HG02588 (cell line): ENCODE data around the gene TARBP2.

ENCODE experiments used
- ATAC-seq: cut with Tn5 transposase; IDR thresholded peaks from one replicate; pipeline ENCODE4 v1.9.1; 2021; ENCODE audit warnings: mild to moderate bottlenecking, moderate library complexity; ENCODE audit not compliant: unreplicated experiment

The TARBP2 gene

DNA sequence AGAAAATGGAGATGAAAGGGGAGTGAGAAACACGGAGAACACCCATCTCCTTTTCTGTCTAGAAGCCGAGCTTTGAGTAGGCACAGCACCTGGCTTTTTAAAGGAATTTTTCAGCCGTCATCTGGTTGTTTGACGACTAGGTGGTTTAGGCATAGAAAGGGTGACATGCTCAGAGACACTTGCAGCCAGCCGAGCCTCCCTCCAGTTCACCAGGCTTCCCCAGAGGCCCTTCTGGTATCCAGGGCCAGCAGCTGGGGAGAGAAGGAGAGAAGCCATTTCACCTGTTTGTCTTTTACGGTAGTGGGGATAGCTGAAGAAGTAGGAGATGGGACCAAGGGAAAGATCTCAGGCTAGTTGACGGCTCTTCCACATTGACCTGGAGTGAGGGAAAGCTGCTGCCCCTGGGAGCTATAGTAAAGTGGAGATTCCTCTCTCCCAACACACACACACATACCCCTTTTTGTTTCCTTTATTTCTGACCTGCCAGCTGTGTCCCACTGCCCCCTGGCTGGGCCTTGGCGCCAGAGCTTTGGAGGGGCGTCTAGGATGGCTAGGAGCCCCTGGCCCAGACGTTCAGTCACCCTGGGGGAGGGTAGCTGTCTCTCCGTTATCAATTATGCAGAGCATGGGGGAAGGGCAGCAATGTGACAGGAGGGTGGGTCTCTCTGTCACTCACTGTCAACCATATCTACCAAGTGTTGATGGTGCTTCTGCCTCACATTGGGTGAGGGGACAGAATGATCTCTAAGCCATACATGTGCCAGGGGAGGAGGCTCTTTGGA lies 7.3 kb upstream of the TARBP2 start:
- no peak for ATAC-seq

DNA sequence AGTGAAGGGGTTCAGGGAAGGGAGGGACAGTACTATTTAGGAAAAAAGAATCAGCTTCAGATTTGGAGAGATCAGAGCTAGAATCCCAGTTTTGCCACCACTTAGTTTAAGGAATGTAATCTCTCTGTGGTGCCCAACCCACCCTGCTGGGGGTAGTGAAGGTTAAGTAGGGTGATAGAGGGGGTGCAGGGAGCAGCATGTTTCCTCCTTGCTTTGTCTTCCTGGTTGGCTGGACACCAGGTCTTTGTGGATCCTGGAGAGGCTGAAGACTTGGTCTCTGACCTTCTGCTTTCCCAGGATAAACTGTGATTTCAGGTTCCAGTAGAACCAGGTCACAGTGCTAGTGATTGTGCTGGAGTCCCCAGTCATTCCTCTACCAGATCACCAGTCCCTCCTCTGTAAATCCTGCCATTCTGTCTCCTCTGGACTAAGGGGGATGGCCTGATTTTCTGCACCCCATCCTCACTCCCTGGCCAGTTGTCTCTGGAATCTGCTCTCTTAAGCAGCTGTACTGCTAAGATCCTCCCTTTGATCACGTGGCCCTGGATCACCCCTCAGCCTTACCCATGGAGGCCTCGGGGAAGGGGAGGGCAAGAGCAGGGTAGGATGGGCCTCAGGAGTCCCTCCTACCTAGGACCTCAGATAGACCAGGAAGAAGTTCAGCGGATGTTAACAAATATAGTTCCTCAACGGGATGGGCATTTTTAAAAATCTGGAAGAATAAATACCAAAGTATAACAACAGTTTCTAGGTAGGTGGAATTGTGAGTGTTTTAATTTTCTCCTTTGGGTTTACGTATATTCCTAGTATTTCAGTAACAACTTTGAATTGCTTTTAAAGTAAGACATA lies 5.0 kb upstream of the TARBP2 start:
- ATAC-seq = no peak

DNA sequence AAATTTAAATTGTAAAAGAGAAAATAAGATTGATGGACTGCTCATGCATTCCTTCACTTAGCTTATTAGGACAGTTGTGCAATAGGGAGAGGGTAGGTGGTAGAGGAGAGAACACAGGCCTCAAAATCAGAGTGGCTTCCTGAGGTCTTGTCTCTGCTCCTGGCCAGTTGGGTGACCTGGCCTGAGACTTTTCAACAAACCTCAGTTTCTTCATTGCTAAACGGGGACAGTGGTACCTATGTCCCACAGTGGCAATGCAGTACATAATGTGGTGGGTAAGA lies 4.4 kb upstream of the TARBP2 start:
- ATAC-seq = no peak

DNA sequence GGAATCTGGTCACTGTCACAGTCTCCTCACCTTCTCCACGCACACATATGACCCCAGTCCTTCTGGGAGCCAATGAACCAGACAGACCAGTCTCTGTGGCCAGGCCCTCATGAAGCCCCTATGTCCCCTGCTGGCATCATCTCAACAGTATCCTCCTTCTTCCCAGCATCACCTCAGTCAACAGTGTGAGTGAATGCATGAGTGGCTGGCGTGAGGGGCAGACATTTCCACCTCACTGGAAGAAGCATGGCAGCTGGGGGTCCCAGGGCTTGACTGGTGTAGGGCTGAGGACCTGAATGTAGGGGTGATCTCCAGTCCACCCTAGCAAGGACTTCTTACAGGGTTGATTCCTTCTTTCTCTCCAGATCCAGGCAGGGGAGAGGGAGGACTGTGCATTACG lies 3.6 kb upstream of the TARBP2 start:
- ATAC-seq = no peak

DNA sequence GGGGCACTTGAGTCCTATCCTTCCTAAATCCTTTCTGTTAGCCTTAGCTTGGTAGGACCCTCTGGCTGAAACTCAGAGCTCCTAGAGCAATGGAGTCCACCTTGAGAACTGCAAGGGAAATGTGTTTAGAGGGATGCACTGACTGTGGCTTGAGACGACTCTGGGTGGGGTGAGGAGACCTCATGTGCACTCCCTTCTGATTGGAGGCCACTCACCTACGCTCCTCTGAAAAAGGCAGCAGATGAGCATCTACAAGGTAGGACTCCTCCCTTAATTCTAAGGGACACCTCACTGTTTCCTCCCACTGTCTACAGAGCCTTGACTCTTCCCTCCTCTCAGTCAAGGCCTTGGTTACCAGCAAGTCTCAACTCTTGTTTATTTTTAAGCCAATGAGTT lies 2.9 kb upstream of the TARBP2 start:
- no peak for ATAC-seq

DNA sequence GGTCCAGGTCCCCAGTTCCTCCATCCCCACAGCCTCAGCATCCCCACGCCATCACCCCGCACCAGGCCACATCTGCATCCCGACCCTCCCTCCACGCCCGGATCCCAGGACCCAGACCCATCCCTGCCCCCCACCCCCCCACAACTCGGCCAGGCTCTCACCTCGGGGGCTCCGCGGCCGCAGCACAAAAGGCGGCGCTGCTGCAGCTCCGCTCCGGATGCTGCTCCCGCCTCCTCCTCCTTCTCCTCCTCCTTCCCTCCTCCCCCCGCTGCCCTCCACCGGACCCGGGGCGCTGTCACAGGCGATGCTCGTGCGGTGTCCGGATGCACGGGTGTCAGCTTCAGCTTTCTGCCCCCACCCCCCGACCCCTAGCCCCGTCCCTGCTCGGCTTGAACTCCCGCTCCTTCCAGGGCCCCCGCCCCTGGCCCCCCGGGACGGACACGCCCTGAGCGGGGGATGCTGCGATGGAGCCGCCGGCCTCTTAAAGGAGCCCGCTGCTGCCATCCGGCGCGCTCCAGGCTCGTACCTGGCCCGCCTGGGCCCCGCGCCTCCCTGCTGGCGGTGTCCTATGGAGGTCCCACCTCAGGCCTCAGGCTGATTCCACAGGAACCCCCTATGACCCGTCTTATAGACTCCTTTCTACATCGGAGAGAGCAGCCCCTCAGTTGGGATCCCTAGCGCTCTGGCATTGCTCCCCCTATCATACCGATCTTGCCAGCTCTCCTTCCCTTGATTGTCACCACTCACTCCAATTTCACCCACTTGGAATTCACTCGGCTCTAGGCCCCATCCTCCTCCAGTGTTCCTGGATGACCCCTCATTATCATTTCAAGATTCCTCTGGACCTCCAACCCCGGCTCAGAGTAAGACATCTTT lies 1.6 kb upstream of the TARBP2 start, which contains the start of gene MAP3K12:
Gene MAP3K12 (minus strand): TSS at position 193 of the 876 bp plus-strand sequence. CDS start 12,067 bp downstream, outside the sequence.
- no peak for ATAC-seq

DNA sequence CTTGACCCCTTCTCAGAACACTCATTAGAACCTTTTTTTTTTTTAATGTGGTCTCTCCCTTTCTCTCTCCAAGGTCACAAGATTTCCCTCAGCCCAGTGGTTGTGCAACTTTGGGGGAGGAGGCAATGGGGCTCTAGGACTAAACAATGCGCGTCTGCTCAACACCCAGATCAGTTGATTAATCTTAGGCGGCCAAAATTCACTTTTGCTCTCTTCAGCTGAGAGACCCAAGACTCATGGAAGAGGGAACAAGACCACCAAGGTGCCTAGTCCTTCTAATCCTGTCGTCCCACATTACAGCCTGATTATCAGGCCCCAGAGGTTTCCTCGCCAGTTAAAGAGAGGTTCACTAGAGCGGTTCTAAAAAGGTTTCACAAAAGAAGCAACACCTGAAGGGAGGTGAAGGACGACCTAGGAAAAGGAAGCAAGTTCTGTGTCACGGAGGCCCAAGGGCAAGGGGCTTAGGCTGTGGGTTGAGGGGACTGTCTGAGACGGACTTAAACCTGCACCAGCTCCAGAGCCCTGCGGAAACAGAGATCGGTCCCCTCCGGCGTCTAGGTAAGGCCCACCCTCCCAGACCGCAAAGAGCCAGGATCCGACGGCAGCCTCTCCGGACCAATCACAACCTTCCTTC lies 824 bp upstream of the TARBP2 start:
- no peak for ATAC-seq

DNA sequence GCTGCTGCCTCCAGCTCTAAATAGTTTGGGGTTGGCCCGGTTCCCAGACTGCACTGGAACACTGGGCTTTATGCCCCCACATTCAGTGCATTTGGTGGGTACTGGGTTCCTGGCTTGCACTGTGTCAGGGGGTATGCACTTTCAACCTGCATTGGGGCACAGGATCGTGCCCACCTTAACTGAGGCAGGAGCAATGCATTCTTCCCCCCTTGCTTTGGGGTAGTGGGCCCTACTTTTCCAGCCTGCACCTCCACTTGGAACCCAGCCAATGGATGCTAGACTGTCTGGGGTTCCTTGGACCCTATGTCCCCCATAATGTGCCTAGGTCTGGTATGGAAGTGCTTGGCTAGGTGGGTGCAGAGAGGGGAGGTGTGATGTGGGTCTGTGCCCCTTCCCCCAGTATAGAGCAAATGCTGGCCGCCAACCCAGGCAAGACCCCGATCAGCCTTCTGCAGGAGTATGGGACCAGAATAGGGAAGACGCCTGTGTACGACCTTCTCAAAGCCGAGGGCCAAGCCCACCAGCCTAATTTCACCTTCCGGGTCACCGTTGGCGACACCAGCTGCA lies 615 bp downstream of the TARBP2 start:
- no peak for ATAC-seq

DNA sequence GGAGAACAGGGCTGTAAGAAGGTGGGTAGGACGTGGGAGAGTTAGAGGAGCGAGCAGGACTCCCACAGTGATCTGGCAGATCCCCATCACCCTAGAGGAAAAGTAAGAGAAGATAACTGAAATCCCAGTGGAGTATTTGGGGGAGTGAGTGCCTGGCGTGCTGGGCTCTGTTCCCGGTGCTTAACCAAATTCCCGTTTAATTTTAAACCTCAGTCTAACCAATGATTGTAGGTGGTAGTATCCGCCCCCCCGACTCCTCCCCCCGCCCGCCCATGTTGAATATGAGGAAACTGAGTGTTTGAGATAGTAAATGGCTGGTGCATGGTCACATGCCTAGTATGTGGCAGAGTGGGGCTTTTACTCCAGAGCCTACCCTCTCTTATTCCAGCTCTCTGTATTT lies 1.2 kb downstream of the TARBP2 start:
- ATAC-seq = no peak

DNA sequence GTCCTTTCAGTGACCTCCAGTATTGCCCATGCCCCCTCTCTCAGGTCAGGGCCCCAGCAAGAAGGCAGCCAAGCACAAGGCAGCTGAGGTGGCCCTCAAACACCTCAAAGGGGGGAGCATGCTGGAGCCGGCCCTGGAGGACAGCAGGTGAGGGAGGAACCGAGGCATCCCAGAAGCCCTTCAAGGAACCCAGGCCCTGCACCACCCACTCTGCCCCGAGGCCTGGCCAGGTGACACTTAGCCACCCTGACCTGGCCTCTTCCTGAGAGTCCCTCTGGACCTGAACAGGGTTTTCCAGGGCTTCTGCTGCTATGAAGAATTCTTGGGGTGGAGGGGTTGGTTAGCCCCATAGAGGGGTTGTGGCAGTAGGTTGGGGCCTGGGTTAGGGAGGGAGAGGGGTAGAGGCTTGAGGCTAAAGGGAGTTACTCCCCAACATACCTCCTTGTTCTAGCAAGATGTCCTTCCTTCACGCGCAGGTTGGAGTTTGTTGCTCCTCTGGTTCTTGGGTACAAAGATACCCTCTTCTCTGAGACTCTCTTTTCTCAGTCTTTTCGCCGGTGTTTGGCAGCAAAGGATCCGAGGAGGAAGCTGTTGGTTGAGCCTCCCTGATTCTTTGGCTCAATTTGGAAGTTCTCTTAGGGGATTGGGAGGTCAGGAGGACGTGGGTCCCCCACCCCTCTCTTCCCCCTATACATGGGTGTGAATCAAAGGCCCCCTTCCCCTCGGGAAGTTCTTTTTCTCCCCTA lies 2.1 kb downstream of the TARBP2 start:
- ATAC-seq = no peak

DNA sequence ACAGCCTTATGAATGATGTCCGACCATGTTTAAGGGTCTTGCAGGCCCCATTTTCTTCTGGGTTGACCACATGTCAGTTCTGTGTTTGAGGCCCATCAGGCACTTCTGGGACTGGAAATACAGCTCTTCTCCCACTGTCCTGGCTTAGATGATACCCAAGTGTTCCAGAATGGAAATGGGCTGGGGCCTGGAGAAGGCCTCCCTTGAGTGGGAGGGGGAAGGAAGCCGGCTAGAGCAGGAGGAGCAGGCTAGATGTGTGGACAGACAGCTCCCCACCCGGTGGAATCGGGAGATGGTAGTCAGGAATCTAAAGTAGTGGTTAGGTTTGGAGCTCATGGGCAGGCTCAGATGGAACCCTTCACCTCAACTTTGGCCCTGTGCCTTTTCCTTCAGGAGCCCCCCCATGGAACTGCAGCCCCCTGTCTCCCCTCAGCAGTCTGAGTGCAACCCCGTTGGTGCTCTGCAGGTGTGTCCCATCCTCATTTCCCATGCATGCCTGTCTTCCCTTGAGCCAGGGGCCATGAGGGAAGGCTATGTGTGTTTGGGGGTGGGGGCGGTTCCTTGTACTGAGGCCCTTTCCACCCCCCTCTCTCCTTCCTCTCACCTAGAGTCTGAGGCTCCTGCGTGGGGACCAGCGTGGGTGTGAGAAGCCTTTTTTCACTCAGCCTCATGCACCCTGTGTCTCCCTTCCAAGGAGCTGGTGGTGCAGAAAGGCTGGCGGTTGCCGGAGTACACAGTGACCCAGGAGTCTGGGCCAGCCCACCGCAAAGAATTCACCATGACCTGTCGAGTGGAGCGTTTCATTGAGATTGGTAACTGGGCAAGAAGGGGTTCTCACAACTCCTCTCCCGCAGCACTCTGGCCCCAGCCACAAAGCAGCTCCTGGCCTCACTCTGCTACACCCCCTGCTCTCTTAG lies 3.2 kb downstream of the TARBP2 start:
- ATAC-seq = no peak

DNA sequence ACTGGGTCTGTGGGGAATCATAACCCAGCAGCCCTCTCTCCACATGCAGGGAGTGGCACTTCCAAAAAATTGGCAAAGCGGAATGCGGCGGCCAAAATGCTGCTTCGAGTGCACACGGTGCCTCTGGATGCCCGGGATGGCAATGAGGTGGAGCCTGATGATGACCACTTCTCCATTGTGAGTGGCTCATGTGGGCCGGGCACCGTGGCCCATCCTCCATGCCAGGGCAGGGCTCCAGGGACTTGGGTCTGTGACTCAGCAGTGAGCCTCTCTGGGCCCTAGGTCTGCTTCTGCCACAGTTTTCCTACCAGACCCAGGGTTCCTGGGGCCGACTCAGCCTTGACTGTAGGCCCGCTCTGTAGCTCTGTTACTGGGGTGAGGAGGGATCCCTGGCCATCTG lies 4.0 kb downstream of the TARBP2 start:
- no peak for ATAC-seq

DNA sequence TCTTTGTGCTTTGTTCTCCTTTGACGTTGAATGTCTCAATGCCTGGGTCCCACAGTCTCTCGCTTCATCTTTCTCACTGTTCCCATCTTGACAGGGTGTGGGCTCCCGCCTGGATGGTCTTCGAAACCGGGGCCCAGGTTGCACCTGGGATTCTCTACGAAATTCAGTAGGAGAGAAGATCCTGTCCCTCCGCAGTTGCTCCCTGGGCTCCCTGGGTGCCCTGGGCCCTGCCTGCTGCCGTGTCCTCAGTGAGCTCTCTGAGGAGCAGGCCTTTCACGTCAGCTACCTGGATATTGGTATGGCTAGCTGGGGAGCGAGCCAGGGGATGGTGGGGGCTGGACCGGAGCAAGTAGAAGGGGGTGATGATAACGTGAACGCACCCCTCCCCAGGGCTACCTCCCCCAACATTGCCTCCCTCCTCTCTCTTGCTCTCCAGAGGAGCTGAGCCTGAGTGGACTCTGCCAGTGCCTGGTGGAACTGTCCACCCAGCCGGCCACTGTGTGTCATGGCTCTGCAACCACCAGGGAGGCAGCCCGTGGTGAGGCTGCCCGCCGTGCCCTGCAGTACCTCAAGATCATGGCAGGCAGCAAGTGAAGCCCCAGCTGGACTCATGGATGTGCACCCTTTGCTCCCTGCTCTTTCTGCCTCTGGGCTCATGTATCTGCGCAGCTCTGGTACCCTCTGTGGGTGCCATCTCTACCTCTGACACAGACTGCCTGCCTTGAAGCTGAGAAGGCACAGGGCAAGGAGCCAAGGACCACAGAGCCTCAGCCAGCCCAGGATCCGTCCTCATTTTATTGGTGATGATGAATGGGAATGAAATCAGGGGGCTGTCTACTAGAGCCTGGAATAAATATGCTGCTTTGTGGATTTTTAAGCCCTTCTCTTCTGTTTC lies 4.7 kb downstream of the TARBP2 start:
- no peak for ATAC-seq

DNA sequence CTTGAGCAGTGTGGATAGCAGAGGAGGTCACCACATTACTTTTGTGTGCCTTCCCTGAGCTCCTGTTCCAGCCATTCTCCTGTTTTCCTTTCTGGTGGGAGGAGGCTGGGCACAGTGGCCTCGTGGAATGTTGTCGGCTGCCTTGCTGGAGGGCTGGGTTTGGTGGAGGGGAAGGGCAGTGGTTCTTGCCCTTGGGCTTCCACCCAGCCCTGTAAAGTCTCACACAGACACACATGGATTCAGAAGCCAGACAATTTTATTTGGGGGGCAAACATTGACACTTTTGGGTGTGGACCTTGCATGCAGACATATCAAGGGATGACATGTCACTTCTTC lies 5.3 kb downstream of the TARBP2 start:
- ATAC-seq = no peak

DNA sequence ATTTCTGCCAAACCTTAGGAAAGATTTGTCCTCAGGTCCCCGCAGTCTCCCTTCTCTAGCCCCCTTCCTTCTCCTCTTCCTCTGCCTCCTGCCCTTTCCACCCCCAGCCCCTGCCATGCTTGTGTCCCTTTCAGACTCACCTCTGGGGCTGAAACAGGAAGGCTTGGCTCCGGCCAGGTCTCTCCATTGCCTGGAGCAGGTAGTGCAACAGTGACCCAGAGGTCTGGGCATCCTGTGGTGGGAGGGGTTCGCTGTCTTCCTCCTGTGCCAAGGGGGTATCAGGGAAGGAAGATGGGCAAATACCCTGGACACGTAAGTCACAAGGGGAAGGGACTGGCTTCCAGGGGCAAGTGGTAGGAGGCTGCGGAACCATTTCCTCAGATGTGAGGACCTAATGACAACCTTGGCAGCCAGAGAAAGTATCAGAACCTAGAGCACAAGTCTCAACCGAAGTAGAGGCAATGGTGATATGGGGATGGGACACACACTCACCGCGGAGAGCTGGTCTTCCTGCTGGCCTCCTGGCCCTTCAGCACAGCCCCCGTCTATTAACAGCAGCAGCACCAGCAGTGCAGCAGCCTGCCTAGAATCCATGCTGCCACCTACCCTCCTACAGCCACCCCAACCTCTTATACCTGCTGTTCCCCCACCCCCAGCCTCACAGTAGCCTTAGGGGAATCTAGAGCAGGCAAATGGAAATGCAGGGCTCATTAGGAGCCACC lies 6.0 kb downstream of the TARBP2 start, which contains the start of gene NPFF:
Gene NPFF (minus strand): TSS at position 604 of the 722 bp plus-strand sequence. CDS start 10 bp downstream, at position 594.
- ATAC-seq = no peak

DNA sequence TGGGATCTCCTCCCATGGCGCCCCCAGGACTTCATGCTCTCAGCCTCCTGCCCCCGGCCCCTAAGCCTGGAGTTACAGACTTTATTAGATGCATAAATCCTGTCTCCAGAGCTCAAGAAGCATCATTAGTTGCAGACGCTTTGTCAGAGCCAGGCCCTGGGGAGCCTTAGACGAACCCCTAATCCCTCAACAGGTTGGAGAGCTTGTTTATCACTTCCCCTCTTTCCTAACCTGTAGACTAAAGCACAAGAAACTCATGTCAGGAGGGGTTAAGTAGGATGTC lies 6.5 kb downstream of the TARBP2 start:
- ATAC-seq = no peak

DNA sequence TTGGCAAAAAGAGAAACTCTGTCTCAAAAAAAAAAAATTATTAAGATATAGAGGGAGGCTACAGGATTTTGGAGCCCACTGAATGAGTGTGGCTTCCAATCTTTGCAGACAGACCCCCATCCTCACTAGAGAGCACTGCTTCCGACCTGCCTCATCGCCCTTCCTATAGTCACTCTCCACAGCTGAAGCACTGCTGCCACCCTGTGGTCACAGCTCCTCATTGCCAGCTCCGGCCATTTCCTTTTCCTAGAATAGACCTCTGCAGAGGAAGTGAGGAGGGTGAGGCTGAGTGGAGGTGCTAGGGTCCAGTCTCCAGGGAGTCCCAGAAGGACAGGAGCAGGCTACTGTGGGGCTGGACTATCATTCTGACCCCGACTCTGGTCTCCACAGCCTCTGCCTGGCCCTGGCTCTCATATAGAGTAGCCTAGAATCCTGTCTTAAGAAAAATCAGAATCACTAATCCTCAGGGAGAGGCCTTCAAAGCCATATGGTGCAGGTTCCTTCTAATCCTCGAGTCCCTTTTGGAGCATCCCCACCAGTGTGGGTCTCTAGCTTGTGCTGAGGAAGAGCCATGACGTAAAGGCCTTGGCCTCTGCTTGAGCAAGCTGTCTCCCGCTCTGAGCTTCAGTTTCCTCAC lies 7.6 kb downstream of the TARBP2 start:
- peak; percentile 79 for ATAC-seq
